NCI-H345 treated with DMSO at 0.1 percent for 48 hours (cell line): ENCODE results near the gene YKT6.
"Not testable (repeated sequence)": the region's sequence is repeated elsewhere in the genome, so short reads cannot be mapped to it uniquely, and the experiment has no call there.

Source experiments
- DNase-seq: peaks from one replicate; lab custom pipeline; 2025; ENCODE audit not compliant: unreplicated experiment; lab: John Stamatoyannopoulos, UW

The YKT6 gene

DNA sequence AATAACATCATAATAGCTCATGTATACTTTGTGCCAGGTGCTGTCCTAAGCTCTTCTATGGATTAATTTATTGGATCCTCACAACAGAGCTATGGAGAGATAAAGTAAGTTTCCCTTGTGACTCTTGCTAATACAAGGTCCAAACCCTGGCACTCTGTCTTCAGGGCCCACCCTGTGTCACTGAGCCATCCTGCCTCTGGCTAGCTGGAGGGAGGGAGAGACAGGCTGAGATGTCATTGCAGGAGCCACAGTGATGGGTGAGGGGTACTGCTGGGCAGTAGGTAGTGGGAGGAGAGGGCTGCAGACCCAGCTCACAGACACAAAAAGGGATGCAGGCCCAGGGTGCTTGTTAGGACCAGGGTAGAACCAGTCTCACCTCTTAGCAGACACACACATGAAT lies 28.4 kb upstream of the YKT6 start:
- DNase-seq: no peak

DNA sequence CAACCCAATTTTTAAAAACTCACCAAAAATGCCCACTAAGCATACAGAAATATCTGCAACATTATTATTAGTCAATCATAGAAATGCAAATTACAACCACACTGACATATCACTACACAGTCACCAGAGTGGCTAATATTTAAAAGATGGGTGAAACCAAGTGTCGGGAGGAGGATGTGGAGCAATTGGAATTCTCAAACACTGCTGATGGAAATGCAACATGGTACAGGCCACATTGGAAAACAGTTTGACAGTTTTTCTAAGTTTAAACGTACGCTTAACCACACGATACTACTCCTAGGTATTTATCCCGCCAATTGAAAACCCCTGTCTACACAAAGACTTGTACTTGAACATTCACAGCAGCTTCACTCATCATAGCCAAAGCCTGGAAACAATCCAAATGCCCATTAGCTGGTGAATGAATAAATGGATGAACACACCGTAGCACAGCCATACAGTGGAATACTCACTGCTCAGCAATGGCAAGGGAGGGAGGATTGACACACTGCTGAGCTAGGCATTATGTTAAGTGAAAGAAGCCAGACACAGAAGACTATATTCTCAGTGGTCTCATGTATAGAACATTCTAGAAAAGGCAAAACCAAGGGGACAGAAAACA lies 27.9 kb upstream of the YKT6 start:
- peak; percentile 64 for DNase-seq

GRCh38 chr7:44173911-44174693 lies 26.7 kb upstream of the YKT6 start:
- DNase-seq: no peak

DNA sequence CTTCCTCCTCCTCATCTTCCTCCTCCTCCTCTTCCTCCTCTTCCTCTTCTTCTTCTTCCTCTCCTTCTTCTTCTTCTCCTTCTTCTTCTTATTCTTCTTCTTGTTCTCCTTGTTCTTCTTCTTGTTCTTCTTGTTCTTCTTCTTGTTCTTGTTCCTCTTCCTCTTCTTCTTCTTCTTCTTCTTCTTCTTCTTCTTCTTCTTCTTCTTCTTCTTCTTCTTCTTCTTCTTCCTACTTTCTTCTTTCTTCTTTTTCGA lies 26.2 kb upstream of the YKT6 start:
- not testable (repeated sequence) for DNase-seq

- no peak for DNase-seq
Measured at GRCh38 chr7:44175730-44176129, 25.0 kb upstream of the YKT6 start.

DNA sequence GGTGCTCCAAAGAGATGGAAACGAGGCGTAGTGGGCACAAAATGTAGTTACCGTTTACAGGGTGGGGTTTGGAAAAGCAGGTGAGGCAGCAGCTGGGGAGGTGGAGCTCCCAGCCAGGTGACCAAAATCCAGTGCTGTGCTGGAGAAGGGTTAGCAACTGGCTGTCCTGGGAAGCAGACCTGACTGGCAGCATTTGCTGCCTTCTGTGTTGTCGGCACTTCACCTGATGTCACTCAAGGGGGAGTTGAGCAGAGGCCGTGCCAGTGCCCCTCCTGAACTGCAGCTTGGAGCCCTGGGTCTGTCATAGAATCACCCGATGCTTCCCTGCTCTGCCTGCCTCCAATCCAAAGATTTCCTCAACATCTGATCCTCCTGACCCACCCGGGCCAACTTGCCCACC lies 24.3 kb upstream of the YKT6 start:
- no peak for DNase-seq

- peak; percentile 42 for DNase-seq
Measured at GRCh38 chr7:44177570-44178131, 23.1 kb upstream of the YKT6 start.

DNA sequence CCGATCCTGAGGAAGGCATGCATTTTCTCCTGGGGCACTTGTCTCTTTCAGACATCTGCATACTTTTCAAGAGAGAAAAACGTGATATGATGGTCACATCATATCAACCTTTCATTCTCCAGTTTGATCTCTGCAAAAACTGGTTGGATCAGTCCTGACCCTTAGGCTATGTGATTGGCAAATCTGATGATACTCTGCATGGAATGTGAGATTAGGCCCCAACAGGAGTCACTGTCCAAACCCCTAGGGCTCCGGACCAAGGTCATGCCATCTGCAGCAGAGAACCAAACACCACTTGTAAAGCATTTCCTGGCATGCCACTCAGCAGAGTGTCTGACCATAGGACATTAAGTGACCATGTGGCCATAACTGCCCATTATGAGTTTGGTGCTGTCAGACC lies 20.1 kb upstream of the YKT6 start:
- DNase-seq: no peak

- DNase-seq: no peak
Measured at GRCh38 chr7:44182827-44183226, 18.0 kb upstream of the YKT6 start.

- DNase-seq: no peak
Measured at GRCh38 chr7:44183386-44183785, 17.4 kb upstream of the YKT6 start.

DNA sequence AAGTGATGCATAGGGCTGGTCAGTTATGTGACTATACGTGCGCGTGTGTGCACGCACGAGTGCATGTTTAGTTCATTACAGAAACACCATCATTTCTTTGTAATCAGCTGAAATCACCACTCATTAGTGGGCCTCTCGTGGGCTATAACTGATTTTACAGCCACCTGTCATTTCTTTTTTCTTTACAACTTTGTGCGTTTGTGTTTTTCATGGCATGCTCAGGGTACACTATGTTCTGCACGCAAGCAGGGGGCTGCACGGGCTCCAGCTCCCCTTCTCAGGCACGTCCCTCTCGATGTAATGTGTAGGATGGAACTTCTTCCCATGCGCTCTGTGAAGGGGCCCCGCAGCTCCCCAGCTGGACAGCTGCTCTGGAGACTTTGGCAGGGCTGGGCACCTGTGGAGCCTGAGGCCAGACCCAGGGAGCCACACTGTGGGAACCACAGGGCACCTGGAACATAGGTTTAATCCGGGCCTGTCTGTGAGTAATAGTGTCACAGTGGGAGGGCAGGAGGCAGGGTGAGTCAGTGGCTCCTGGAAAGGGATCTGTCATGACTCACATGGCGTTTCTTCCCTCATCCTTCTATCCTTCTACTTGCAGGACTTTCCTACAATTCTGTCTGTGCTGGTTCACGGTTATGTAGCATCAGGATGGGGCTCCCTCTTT lies 16.4 kb upstream of the YKT6 start:
- DNase-seq: no peak

- no peak for DNase-seq
Measured at GRCh38 chr7:44184873-44185446, 15.8 kb upstream of the YKT6 start.

- DNase-seq: no peak
Measured at GRCh38 chr7:44185729-44186128, 15.0 kb upstream of the YKT6 start.

- DNase-seq: no peak
Measured at GRCh38 chr7:44186736-44187135, 14.0 kb upstream of the YKT6 start.

- no peak for DNase-seq
Measured at GRCh38 chr7:44187636-44188416, 13.0 kb upstream of the YKT6 start.

GRCh38 chr7:44188480-44189225 lies 12.1 kb upstream of the YKT6 start:
- no peak for DNase-seq

GRCh38 chr7:44189286-44189992 lies 11.3 kb upstream of the YKT6 start, which contains the start of gene GCK:
Gene GCK (minus strand): TSS chr7:44189439. CDS start chr7:44188953, 486 bp downstream.
- no peak for DNase-seq

GRCh38 chr7:44189993-44190872 lies 10.5 kb upstream of the YKT6 start:
- no peak for DNase-seq

DNA sequence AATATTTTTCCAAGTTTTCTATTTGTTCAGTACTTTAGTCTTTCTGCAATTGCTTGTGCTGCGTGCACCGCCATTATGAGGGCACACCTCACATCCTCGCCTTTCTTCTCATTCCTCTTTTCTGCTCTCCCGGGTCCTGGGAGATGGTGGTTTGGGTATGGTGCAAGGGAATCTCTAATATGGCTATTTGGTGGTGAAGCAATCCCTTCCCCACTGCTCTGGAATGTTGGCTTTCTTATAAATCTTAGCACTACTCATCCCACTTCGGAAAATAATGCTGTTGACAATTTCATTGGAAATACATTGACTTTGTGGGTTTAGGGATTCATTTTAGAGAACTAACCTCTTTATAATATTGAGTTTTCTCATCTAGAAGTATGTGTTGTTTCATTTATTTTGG lies 9.6 kb upstream of the YKT6 start:
- no peak for DNase-seq
